ENCODE measurements around the gene LMNA. TPM values are rescaled to one million over a fixed set of nuclear protein-coding genes. Genes with fewer than 3 reads are reported as not detected.

LMNA gene
- total RNA-seq, 1 donor from 2014 or later: 20.5 TPM

DNA sequence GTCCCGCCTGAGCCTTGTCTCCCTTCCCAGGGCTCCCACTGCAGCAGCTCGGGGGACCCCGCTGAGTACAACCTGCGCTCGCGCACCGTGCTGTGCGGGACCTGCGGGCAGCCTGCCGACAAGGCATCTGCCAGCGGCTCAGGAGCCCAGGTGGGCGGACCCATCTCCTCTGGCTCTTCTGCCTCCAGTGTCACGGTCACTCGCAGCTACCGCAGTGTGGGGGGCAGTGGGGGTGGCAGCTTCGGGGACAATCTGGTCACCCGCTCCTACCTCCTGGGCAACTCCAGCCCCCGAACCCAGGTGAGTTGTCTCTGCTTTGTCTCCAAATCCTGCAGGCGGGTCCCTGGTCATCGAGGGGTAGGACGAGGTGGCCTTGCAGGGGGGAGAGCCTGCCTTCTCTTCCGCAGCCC lies 24.0 kb downstream of the LMNA start:
- no peak for DNase-seq (ENCODE audit: low spot score)
- Histone ChIP-seq H3K36me3 (no peaks in the 10 kb centered on the region), H3K9me3 (ENCODE audit: low read depth) (no peaks in the 10 kb centered on the region), H3K27ac (no peak overlapping the region), H4K20me1 (ENCODE audit: low read depth) (peaks cover 14% of the 10 kb centered on the region), H3K4me1 (no peaks in the 10 kb centered on the region), H2AFZ (replicated peaks) (no peak overlapping the region), H3F3A (ENCODE audit: low read depth) (peaks cover 15% of the 10 kb centered on the region), H3K4me3 (no peak overlapping the region), H3K79me2 (ENCODE audit: low read depth) (no peaks in the 10 kb centered on the region), H3K27me3 (no peaks in the 10 kb centered on the region), H3K9ac (no peak overlapping the region), H3K4me2 (no peak overlapping the region)
- Mint-ChIP-seq H3K27ac (no peak overlapping the region), H3K36me3 (peaks cover 16% of the 10 kb centered on the region), H3K9me3 (no peaks in the 10 kb centered on the region), H3K4me1 (peaks cover 9% of the 10 kb centered on the region), H3K27me3 (ENCODE audit: insufficient read depth, low read depth) (peaks cover 2% of the 10 kb centered on the region), H3K4me3 (no peak overlapping the region)
- TF ChIP-seq EZH2 (IDR thresholded peaks at IDR 0.05) (no peak), EZH2phosphoT487 (IDR thresholded peaks at IDR 0.05) (no peak)
- TF ChIP-seq, protein P1, sequence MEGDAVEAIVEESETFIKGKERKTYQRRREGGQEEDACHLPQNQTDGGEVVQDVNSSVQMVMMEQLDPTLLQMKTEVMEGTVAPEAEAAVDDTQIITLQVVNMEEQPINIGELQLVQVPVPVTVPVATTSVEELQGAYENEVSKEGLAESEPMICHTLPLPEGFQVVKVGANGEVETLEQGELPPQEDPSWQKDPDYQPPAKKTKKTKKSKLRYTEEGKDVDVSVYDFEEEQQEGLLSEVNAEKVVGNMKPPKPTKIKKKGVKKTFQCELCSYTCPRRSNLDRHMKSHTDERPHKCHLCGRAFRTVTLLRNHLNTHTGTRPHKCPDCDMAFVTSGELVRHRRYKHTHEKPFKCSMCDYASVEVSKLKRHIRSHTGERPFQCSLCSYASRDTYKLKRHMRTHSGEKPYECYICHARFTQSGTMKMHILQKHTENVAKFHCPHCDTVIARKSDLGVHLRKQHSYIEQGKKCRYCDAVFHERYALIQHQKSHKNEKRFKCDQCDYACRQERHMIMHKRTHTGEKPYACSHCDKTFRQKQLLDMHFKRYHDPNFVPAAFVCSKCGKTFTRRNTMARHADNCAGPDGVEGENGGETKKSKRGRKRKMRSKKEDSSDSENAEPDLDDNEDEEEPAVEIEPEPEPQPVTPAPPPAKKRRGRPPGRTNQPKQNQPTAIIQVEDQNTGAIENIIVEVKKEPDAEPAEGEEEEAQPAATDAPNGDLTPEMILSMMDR (IDR thresholded peaks at IDR 0.05): no peak

DNA sequence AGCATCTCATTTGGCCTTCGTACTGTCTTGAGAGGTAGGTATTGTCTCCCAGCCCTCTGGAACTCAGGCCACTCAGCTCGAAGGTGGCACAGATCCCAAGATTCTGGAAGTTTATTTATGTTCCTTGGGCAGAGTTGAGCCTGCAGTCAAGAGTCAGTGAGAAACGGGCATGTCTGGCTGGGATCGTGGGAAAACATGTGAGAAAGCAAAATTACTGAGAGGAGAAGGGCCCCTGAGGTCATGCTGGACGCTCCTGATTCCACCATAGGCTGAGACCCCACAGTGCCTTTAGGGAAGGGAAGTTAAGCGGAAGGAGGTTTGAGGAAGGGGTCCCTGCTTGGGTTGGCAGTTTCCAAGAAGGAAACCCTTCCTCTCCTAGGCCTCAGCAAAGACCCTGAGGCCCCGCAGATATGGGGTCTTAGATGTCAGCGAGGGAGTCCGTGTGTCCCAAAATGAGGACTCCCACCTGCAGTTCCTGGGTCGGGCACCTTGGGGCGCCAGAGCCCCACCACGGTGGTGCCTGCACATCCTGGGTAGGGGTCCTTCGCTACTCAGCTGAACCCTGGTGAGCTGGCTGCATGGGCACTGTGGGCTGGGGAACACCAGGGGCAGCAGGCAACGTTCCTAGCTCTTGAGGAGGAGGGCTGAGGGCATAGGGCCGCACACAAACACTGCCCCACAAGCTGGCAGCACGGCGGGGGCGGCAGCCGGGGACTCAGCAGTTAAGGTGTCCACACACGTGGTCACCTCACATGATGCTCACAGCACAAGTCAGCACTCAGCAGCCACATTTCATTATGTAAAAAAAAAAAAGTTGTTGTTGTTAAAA lies 26.6 kb downstream of the LMNA start:
- peaks cover 14% of the 10 kb centered on the region for H4K20me1 ChIP-seq (ENCODE audit: low read depth)
- H3K27ac ChIP-seq: no peak overlapping the region
- peak; percentile 85 for DNase-seq (ENCODE audit: low spot score)
- no peak for TF ChIP-seq EZH2phosphoT487 (IDR thresholded peaks at IDR 0.05)
- TF ChIP-seq, protein P1 (IDR thresholded peaks at IDR 0.05): peak; percentile 88
- no peak for TF ChIP-seq EZH2 (IDR thresholded peaks at IDR 0.05)
- Mint-ChIP-seq H3K36me3 (peaks cover 11% of the 10 kb centered on the region), H3K27ac (no peak overlapping the region), H3K27me3 (ENCODE audit: insufficient read depth, low read depth) (peaks cover 2% of the 10 kb centered on the region), H3K4me3 (no peak overlapping the region), H3K4me1 (peaks cover 12% of the 10 kb centered on the region), H3K9me3 (no peaks in the 10 kb centered on the region)
- peaks cover 17% of the 10 kb centered on the region for H3F3A ChIP-seq (ENCODE audit: low read depth)
- no peak overlapping the region for H3K4me3 ChIP-seq
- no peaks in the 10 kb centered on the region for H3K9me3 ChIP-seq (ENCODE audit: low read depth)
- no peak overlapping the region for H3K9ac ChIP-seq
- H3K4me1 ChIP-seq: peaks cover 3% of the 10 kb centered on the region
- H3K4me2 ChIP-seq: no peak overlapping the region
- no peaks in the 10 kb centered on the region for H3K79me2 ChIP-seq (ENCODE audit: low read depth)
- no peaks in the 10 kb centered on the region for H3K27me3 ChIP-seq
- H2AFZ ChIP-seq (replicated peaks): no peak overlapping the region
- H3K36me3 ChIP-seq: no peaks in the 10 kb centered on the region

DNA sequence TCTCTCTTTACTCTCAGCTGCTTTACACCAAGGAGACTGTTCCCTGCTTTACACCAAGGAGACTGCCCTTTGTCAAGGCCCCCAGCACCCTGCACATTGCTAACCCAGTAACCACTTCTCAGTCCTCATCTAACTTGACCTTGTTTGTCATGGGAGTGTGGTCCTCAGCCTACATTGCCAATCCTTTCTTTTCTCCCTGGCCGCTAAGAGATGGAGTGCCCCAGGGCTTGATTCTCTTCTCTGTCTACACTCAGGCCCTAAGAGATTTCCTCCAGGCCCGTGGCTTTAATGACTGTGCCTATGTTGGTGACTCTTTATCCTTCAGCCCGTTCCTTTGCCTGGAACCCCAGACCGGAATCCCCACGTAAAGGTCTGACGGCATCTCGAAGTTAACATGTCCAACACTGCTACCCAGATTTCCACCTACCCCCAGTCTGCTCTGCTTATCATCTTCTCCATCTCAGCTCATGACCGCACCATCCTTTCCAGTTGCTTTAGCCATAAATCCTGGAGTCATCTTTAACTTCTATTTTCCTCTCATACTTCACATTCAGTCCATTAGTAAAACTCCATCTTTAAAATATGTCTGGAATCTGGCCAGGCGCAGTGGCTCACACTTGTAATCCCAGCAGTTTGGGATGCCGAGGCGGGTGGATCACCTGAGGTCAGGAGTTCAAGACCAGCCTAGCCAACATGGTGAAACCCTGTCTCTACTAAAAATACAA lies 29.4 kb downstream of the LMNA start:
- no peak overlapping the region for H3K9ac ChIP-seq

More for the DNA sequence above, 29.4 kb downstream of the LMNA start:
- no peaks in the 10 kb centered on the region for H3K79me2 ChIP-seq (ENCODE audit: low read depth)
- H3K27me3 ChIP-seq: no peaks in the 10 kb centered on the region
- H3K4me1 ChIP-seq: peaks cover 20% of the 10 kb centered on the region
- H3K9me3 ChIP-seq (ENCODE audit: low read depth): no peaks in the 10 kb centered on the region
- no peak overlapping the region for H3K4me3 Mint-ChIP-seq
- no peak overlapping the region for H3K4me3 ChIP-seq
- peaks cover 20% of the 10 kb centered on the region for H3F3A ChIP-seq (ENCODE audit: low read depth)
- peaks cover 31% of the 10 kb centered on the region for H3K4me1 Mint-ChIP-seq
- H4K20me1 ChIP-seq (ENCODE audit: low read depth): peaks cover 6% of the 10 kb centered on the region
- H3K9me3 Mint-ChIP-seq: no peaks in the 10 kb centered on the region
- peaks cover 6% of the 10 kb centered on the region for H3K27me3 Mint-ChIP-seq (ENCODE audit: insufficient read depth, low read depth)
- no peak overlapping the region for H3K4me2 ChIP-seq
- H3K27ac ChIP-seq: no peak overlapping the region
- TF ChIP-seq EZH2phosphoT487 (IDR thresholded peaks at IDR 0.05) (no peak), EZH2 (IDR thresholded peaks at IDR 0.05) (no peak)
- TF ChIP-seq, protein P1 (IDR thresholded peaks at IDR 0.05): no peak
- H2AFZ ChIP-seq (replicated peaks): no peak overlapping the region
- H3K36me3 Mint-ChIP-seq: no peaks in the 10 kb centered on the region
- DNase-seq (ENCODE audit: low spot score): no peak
- H3K36me3 ChIP-seq: no peaks in the 10 kb centered on the region
- H3K27ac Mint-ChIP-seq: no peak overlapping the region
